Suprapubic skin (tissue), 4 donors: ENCODE data around the gene PEA15. TPM values are rescaled to one million over a fixed set of nuclear protein-coding genes. Genes with fewer than 3 reads are reported as not detected.
A peak's percentile ranks its signal among the peaks of the same experiment; 100 is the strongest.

Source experiments
- DNase-seq, 2 donors: peaks; one replicate each; pipeline ENCODE4 v3.0.0-alpha.2; 2019; ENCODE audit warnings: low spot score in 2 of 2
- H3K27ac ChIP-seq: fragments of 200-600 bp; sonication (generic); one replicate; pipeline ENCODE4 v1.5.1; 2019
- H3K27me3 ChIP-seq: fragments of 200-600 bp; sonication (generic); one replicate; pipeline ENCODE4 v1.5.1; 2019
- H3K36me3 ChIP-seq: fragments of 200-600 bp; sonication (generic); one replicate; pipeline ENCODE4 v1.5.1; 2019
- H3K4me1 ChIP-seq: fragments of 200-600 bp; sonication (generic); one replicate; pipeline ENCODE4 v1.5.1; 2019
- H3K4me3 ChIP-seq: fragments of 200-600 bp; sonication (generic); one replicate; pipeline ENCODE4 v1.5.1; 2019; ENCODE audit warnings: mild to moderate bottlenecking
- H3K9me3 ChIP-seq: fragments of 200-600 bp; sonication (generic); one replicate; pipeline ENCODE4 v1.5.1; 2019
- EP300 ChIP-seq: sonication (generic); formaldehyde crosslinking; IDR thresholded peaks from one replicate; pipeline ENCODE4 v1.6.1; 2017; ENCODE audit warnings: antibody characterized with exemption
- POLR2A ChIP-seq, 2 donors: fragments of 450-650 bp; IDR thresholded peaks; one replicate each; pipeline ENCODE4 v1.6.1; 2017; ENCODE audit warnings: antibody characterized with exemption in 2 of 2, mild to moderate bottlenecking in 2 of 2, moderate library complexity in 2 of 2
- POLR2AphosphoS5 ChIP-seq, 3 donors: sonication (generic); formaldehyde crosslinking; IDR thresholded peaks; one replicate each; pipeline ENCODE4 v1.6.1; 2017; ENCODE audit warnings: antibody characterized with exemption in 3 of 3
- WGBS: methylation state at CpG from one replicate; pipeline ENCODE4 v1.1.5; 2018; 5-methylcytosine and 5-hydroxymethylcytosine counted together
- total RNA-seq, 4 donors: library from RNA; depleted of rRNA; stranded (reverse); fragments of >200 nt; gene quantifications; one replicate each; pipeline ENCODE4 v1.1.0, GENCODE V29; 2016
- TF ChIP-seq, protein P1 (sequence below), 2 donors: fragments of 200-600 bp in 1 of 2; fragments of 450-650 bp in 1 of 2; sonication (generic) in 1 of 2; IDR thresholded peaks; one replicate each; pipeline ENCODE4 v1.5.1; 2016 to 2019; ENCODE audit warnings: antibody characterized with exemption in 2 of 2, mild to moderate bottlenecking in 1 of 2, moderate library complexity in 1 of 2

PEA15 gene
- total RNA-seq, 4 donors from 2014 or later, result 51.0 to 82.6 (median 61.5) TPM

DNA sequence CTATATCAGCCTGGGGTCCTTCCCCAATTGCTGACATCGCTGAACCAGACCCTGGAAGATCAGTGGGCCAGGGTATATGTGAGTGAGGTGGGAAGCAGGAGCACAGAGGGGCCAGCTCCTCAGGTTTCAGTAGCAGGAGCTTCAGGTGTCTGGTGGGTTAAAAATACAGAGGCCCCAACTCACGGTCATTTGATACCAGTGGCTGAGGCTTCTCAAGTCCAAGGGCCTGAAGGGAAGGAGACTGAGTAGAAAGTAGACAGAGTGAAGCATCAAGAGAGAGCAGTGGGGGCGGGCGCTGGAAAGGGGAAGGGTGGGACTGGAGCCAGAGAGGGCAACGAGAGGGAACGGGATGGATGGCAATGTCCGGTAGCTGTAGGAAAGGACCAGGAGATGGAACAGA is 16.8 kb upstream of the PEA15 start:
- no peaks in the 10 kb centered on the region for H3K9me3 ChIP-seq
- no peak for TF ChIP-seq EP300
- TF ChIP-seq, protein P1, sequence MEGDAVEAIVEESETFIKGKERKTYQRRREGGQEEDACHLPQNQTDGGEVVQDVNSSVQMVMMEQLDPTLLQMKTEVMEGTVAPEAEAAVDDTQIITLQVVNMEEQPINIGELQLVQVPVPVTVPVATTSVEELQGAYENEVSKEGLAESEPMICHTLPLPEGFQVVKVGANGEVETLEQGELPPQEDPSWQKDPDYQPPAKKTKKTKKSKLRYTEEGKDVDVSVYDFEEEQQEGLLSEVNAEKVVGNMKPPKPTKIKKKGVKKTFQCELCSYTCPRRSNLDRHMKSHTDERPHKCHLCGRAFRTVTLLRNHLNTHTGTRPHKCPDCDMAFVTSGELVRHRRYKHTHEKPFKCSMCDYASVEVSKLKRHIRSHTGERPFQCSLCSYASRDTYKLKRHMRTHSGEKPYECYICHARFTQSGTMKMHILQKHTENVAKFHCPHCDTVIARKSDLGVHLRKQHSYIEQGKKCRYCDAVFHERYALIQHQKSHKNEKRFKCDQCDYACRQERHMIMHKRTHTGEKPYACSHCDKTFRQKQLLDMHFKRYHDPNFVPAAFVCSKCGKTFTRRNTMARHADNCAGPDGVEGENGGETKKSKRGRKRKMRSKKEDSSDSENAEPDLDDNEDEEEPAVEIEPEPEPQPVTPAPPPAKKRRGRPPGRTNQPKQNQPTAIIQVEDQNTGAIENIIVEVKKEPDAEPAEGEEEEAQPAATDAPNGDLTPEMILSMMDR (IDR thresholded peaks at IDR 0.05), result no peak
- TF ChIP-seq POLR2AphosphoS5 (IDR thresholded peaks at IDR 0.05), result no peak
- no peak for TF ChIP-seq POLR2A (IDR thresholded peaks at IDR 0.05)
- DNase-seq, result no peak
- 86% methylated on average over 7 of the region's 7 CpGs for WGBS
- H3K4me1 ChIP-seq, result peaks cover 16% of the 10 kb centered on the region
- no peaks in the 10 kb centered on the region for H3K27me3 ChIP-seq
- no peak overlapping the region for H3K4me3 ChIP-seq
- H3K36me3 ChIP-seq, result no peaks in the 10 kb centered on the region
- no peak overlapping the region for H3K27ac ChIP-seq

DNA sequence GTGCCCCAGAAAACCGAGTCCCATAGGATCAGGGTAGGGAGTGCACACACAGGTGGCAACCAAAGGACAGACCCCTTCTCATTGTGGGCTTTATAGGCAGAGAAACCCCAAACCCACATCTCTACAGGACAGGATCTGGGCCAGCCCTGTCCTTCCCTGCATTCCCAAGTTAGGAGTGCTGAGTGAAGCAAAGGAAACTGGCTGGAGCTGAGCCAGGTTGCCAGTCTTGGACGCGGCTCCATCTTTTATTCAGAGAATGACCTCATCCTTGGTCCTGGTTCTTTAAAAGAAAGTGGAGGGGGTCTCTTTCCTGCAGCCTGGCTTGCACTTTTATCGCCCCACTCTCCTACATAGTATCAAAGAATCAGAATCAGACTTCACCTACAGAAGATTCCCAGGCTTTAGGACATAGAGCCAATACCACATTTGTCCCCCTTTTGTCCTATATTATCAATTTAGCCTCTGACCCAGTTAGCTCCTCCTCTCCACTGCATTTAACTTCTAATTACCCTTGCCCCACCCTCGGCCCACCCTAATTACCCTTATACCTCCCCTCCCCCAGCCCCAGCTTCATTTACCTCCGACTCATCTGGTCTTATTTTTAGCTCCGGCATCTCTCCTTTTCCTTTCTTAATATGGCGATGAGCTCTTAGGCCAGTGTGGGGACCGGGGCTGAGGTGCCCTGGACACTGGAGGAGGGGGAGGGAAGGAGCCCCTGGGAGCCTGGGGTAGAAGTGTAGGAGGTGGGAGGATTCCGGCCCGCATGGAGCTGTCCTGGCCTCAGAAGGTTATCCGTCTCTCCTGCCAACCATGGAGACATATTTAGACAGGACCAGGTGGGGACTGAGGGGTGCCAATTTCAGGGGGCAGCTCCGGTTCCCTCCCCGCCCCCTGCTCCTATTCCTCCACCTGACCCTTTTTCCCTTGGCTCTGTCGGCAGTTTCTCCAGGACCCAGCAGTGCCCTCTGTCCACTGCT is 15.2 kb upstream of the PEA15 start, which contains the start of gene CASQ1:
TSS of gene CASQ1 (plus strand) at position 927 of the 977 bp plus-strand sequence. CDS start 177 bp downstream, outside the sequence.
- no peak for DNase-seq
- Histone ChIP-seq H3K36me3 (no peaks in the 10 kb centered on the region), H3K9me3 (no peaks in the 10 kb centered on the region), H3K27ac (no peak within 1 kb of the TSS), H3K4me1 (peaks cover 18% of the 10 kb centered on the region), H3K4me3 (no peak within 1 kb of the TSS), H3K27me3 (no peaks in the 10 kb centered on the region)
- TF ChIP-seq POLR2AphosphoS5 (IDR thresholded peaks at IDR 0.05) (no peak), EP300 (no peak), POLR2A (IDR thresholded peaks at IDR 0.05) (no peak)
- TF ChIP-seq, protein P1 (IDR thresholded peaks at IDR 0.05), result no peak
- 63% methylated on average over 15 of the region's 15 CpGs for WGBS

DNA sequence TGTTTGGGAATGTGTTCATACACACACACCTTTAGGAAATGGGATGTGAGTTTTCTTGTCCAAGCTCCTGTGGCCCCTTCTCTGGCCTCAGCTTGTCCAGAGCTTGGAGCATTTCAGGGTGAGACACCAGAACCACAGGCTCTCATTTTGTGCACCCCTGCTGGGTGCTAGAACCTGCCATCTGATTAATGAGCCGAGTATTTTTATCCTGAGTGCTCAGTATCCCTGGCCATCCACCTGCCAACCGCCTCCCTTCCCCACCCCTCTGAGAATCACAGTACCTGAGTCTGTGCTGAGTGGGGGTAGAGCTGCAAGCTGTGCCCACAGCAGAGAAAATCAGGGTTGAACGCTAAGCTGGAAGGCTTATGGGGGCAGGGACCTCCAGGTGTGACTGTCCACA is 13.4 kb upstream of the PEA15 start:
- Histone ChIP-seq H3K4me3 (no peak overlapping the region), H3K27me3 (no peaks in the 10 kb centered on the region), H3K9me3 (no peaks in the 10 kb centered on the region), H3K27ac (no peak overlapping the region), H3K4me1 (peaks cover 18% of the 10 kb centered on the region), H3K36me3 (no peaks in the 10 kb centered on the region)
- no peak for DNase-seq
- WGBS, result 91% methylated on average over 3 of the region's 3 CpGs
- TF ChIP-seq, protein P1 (IDR thresholded peaks at IDR 0.05), result no peak
- TF ChIP-seq POLR2A (IDR thresholded peaks at IDR 0.05) (no peak), EP300 (no peak), POLR2AphosphoS5 (IDR thresholded peaks at IDR 0.05) (no peak)

DNA sequence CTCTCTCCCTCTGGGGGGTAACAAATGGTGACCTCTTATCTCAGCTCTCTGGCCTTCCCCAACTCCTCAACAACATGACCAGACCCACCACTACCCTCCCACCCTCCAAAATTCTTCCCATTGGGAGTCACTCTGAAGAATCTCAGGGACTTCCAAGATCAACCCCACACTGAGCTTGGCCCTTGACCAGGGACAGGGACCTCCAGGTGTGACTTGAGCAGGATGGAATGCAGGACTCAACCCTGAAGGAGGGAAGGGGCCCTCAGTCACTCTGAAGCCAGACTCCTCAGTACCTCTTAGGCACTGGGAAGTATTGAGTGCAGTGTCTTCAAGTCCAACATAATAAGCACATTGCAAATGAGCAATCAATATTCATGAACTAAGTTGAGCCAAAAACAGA is 12.9 kb upstream of the PEA15 start:
- Histone ChIP-seq H3K27me3 (no peaks in the 10 kb centered on the region), H3K27ac (no peak overlapping the region), H3K9me3 (no peaks in the 10 kb centered on the region), H3K4me3 (no peak overlapping the region), H3K4me1 (peaks cover 18% of the 10 kb centered on the region), H3K36me3 (no peaks in the 10 kb centered on the region)
- DNase-seq, result no peak
- TF ChIP-seq POLR2AphosphoS5 (IDR thresholded peaks at IDR 0.05) (no peak), EP300 (no peak), POLR2A (IDR thresholded peaks at IDR 0.05) (no peak)
- TF ChIP-seq, protein P1 (IDR thresholded peaks at IDR 0.05), result no peak

DNA sequence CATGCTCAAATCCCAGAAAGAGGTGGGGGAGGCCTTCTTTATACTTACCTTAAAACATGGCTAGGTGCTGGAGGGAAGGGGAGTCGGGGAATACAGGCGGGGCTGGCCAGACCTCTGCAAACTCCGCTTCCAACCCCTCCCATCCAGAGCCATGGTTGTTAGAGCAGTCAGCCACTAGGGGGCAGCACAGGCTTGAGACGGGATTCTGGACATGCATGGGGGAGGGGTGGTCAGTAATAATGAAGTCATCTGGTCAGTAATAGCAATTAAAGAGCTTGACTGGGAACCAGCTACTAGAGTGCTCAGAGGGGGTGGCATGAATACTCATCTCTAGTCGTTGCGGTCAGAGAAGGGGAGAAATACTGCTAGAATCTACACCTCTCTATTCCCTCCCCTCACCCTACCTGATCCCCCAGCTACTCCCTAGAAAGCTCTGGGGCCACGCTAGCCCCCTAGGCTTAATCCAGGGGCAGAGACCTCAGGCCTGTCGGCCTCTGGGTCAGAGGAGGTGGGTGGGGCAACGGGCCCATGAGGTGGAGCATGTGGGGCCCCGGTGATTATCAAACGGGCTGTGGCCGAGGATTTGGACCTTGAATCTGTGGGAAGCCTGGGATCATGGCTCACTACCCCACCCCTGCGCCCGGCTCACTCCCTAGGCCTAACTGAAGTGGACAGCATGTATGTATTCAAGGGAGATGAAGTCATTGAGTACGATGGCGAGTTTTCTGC is 11.9 kb upstream of the PEA15 start:
- 23% methylated on average over 12 of the region's 16 CpGs for WGBS
- Histone ChIP-seq H3K27ac (no peak overlapping the region), H3K9me3 (no peaks in the 10 kb centered on the region), H3K36me3 (no peaks in the 10 kb centered on the region), H3K27me3 (no peaks in the 10 kb centered on the region), H3K4me3 (no peak overlapping the region), H3K4me1 (peaks cover 18% of the 10 kb centered on the region)
- TF ChIP-seq, protein P1 (IDR thresholded peaks at IDR 0.05), result peak; percentile 92 to 94
- no peak for TF ChIP-seq POLR2A (IDR thresholded peaks at IDR 0.05)
- peak; percentile 88 to 89 for DNase-seq
